Nephron progenitor cell (in vitro differentiated cells): ENCODE data around the gene HMCN1.

Experiments
- DNase-seq: peaks from one replicate; pipeline ENCODE4 v3.0.0; 2021
- H3K27ac Mint-ChIP-seq: 2 replicates; pipeline ENCODE4 v1.8.0; 2021; ENCODE audit warnings: mild to moderate bottlenecking, moderate library complexity, mixed read lengths
- H3K27me3 Mint-ChIP-seq: 2 replicates; pipeline ENCODE4 v1.8.0; 2021; ENCODE audit warnings: mild to moderate bottlenecking, low read depth, mixed read lengths; ENCODE audit not compliant: poor library complexity
- H3K36me3 Mint-ChIP-seq: 2 replicates; pipeline ENCODE4 v1.8.0; 2021; ENCODE audit warnings: low read depth, mixed read lengths
- H3K4me1 Mint-ChIP-seq: 2 replicates; pipeline ENCODE4 v1.8.0; 2021; ENCODE audit warnings: mixed read lengths
- H3K4me3 Mint-ChIP-seq: 2 replicates; pipeline ENCODE4 v1.8.0; 2021; ENCODE audit warnings: mild to moderate bottlenecking, moderate library complexity, mixed read lengths
- H3K9me3 Mint-ChIP-seq: 2 replicates; pipeline ENCODE4 v1.8.0; 2021; ENCODE audit warnings: mild to moderate bottlenecking, moderate library complexity, mixed read lengths
- TF ChIP-seq, protein P1 (sequence below): fragments of 200-600 bp; sonication (generic); IDR thresholded peaks from 2 replicates; pipeline ENCODE4 v1.5.0; 2021; ENCODE audit warnings: antibody characterized with exemption

HMCN1 gene

DNA sequence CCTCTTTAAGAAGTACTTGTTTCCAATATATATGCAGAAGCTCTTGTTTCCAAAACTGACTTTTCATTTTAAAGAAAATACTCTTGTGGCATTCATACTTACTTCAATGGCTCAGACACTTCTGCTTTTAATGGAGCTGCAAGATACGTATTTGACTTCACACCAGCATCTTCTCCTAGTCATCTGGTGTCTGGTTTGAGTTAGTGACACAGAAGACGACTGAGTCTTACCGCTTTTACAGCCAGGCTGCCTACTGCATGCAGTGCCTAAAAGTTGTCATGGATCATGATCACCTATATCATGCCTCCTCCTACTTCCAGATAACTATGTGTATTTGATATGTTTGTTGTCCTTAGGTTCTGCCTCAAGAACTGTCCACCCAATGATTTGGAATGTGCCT, 455.0 kb downstream of the HMCN1 start:
- no peak overlapping the region for H3K27ac Mint-ChIP-seq
- H3K4me1 Mint-ChIP-seq = no peaks in the 10 kb centered on the region
- H3K9me3 Mint-ChIP-seq = no peaks in the 10 kb centered on the region
- DNase-seq = no peak
- no peaks in the 10 kb centered on the region for H3K27me3 Mint-ChIP-seq
- H3K4me3 Mint-ChIP-seq = no peak overlapping the region
- H3K36me3 Mint-ChIP-seq = peaks cover 64% of the 10 kb centered on the region
- TF ChIP-seq, protein P1, sequence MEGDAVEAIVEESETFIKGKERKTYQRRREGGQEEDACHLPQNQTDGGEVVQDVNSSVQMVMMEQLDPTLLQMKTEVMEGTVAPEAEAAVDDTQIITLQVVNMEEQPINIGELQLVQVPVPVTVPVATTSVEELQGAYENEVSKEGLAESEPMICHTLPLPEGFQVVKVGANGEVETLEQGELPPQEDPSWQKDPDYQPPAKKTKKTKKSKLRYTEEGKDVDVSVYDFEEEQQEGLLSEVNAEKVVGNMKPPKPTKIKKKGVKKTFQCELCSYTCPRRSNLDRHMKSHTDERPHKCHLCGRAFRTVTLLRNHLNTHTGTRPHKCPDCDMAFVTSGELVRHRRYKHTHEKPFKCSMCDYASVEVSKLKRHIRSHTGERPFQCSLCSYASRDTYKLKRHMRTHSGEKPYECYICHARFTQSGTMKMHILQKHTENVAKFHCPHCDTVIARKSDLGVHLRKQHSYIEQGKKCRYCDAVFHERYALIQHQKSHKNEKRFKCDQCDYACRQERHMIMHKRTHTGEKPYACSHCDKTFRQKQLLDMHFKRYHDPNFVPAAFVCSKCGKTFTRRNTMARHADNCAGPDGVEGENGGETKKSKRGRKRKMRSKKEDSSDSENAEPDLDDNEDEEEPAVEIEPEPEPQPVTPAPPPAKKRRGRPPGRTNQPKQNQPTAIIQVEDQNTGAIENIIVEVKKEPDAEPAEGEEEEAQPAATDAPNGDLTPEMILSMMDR = no peak

DNA sequence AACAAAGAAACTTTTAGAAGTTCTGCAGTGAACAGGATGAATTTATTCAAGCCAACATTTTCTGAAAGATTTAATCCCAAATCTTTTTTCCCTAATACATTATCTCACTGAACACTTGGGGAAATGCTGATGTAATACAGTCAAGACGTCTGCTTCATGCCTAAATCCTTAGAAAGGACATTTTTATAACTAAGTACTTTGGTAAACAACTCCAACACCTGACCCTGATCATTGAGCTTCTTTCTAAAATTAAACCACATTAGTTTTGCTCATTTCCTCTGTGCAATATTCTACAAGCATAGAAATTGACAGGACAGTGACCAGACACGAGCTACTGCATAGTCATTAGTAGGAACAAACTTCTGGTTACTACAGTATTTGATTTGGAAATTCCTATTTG, 457.3 kb downstream of the HMCN1 start:
- H3K36me3 Mint-ChIP-seq = peaks cover 58% of the 10 kb centered on the region
- DNase-seq = no peak
- no peak overlapping the region for H3K27ac Mint-ChIP-seq
- no peaks in the 10 kb centered on the region for H3K9me3 Mint-ChIP-seq
- TF ChIP-seq, protein P1 = no peak
- H3K27me3 Mint-ChIP-seq = no peaks in the 10 kb centered on the region
- no peak overlapping the region for H3K4me3 Mint-ChIP-seq
- no peaks in the 10 kb centered on the region for H3K4me1 Mint-ChIP-seq

DNA sequence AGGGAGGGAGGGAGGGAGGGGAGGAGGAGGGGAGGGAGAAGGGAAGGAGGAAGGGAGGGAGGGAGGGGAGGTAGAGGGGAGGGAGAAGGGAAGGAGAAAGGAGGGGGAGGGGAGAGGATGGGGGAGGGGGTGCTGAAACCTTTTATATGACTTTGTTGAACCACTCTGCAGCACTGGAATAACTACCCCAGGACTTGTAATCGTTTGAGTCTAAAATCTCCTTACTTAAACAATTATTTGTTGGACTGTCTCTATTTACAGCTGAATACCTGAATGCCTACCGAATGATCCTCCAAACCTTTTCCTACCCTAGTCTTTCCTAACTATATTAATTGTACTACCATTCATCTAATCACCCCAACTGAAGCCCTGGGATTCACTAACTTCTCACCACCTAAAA, 459.0 kb downstream of the HMCN1 start:
- H3K4me1 Mint-ChIP-seq = no peaks in the 10 kb centered on the region
- peaks cover 41% of the 10 kb centered on the region for H3K36me3 Mint-ChIP-seq
- no peak for DNase-seq
- no peak overlapping the region for H3K27ac Mint-ChIP-seq
- no peaks in the 10 kb centered on the region for H3K9me3 Mint-ChIP-seq
- no peak overlapping the region for H3K4me3 Mint-ChIP-seq
- H3K27me3 Mint-ChIP-seq = no peaks in the 10 kb centered on the region
- TF ChIP-seq, protein P1 = no peak

DNA sequence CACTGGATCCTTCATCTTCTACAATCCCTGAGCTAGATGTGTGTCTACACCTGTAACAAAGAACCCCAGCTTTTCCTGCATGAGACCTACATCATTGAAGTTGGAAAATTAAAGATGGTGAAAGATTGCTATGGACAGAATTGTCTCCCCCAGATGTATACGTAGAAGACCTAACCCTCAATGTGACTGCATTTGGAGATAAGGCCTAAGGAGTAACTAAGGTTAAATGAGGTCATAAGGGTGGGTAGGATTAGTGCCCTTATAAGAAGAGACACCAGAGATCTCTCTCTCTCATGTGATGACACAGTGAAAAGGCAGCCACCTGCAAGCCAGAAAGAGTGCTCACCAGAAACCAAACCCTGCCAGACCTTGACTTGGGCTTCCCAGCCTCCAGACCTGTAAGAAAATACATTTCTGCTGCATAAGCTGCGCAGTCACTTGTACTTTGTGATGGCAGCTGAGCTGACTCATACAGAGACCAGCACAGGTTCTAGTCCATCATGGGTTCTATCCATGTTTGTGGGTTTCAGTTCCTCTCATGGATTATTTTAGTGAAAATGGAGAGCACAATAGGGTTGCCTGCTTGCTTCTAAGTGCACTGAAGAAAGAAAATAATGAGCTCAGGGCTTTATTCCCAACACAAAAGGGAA, 460.0 kb downstream of the HMCN1 start:
- TF ChIP-seq, protein P1 = no peak
- no peak for DNase-seq
- Mint-ChIP-seq H3K4me3 (no peak overlapping the region), H3K27ac (no peak overlapping the region), H3K27me3 (no peaks in the 10 kb centered on the region), H3K9me3 (no peaks in the 10 kb centered on the region), H3K36me3 (peaks cover 35% of the 10 kb centered on the region), H3K4me1 (no peaks in the 10 kb centered on the region)

DNA sequence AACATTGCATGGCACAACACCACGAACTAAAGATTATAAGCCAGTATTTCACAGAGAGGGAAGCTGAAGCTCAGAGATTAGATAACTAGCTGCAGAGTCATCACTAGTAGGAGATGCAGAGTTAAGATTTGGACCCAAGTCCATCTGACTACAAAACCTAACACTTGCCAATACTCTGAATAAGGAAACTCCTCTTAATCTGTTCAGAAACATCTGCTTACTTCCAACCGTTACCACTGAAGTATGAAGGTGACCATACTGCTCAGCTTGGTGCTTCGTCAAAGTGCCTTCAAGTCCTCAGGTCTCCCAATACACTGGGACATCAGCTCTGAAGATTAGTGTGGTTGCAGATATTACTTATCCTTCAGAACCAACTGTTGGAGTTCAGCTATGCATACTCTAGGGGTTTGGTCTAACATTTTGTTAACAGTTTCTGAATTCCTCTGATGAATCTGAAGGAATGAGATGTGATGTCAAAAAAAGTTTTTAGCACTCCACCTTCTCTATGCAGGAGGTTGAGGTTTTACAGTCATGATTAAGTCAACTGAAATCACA, 461.3 kb downstream of the HMCN1 start:
- Mint-ChIP-seq H3K4me3 (no peak overlapping the region), H3K4me1 (no peaks in the 10 kb centered on the region), H3K9me3 (no peaks in the 10 kb centered on the region), H3K36me3 (peaks cover 26% of the 10 kb centered on the region), H3K27me3 (no peaks in the 10 kb centered on the region), H3K27ac (no peak overlapping the region)
- TF ChIP-seq, protein P1 = no peak
- DNase-seq = no peak

DNA sequence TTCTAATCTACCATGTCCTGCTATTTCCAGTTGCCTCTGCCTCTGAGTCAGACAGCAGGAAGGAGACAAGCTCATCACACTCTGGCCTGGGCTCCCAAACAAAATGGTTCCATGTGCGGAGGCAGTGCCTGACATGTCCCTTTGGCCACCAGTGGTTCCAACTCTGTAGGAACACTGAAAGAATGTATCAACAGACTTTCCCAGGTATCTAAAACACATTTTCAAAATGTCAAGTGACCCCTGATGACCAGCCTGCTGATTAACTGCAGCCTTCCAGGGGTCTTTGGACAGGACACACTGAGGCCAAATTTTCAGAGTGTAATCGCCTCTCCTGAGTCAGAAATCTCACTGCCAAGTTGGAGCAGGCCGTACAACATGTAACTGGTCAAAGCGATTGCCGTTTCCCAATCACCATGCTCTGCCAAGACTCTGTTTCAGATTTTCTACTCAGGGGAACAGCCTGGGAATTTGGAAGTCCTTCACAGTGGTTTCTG, 468.1 kb downstream of the HMCN1 start:
- Mint-ChIP-seq H3K4me1 (no peaks in the 10 kb centered on the region), H3K9me3 (no peaks in the 10 kb centered on the region), H3K36me3 (no peaks in the 10 kb centered on the region), H3K27me3 (no peaks in the 10 kb centered on the region), H3K4me3 (no peak overlapping the region), H3K27ac (no peak overlapping the region)
- TF ChIP-seq, protein P1 = no peak
- no peak for DNase-seq
